HG03354 (cell line): Measurements from ENCODE around the gene SEMA3A.
"Not testable (repeated sequence)": the region's sequence is repeated elsewhere in the genome, so short reads cannot be mapped to it uniquely, and the experiment has no call there.

Experiments used
- ATAC-seq: cut with Tn5 transposase; IDR thresholded peaks from one replicate; pipeline ENCODE4 v1.9.1; 2021; ENCODE audit warnings: mild to moderate bottlenecking; ENCODE audit not compliant: unreplicated experiment, poor library complexity, severe bottlenecking

SEMA3A gene

DNA sequence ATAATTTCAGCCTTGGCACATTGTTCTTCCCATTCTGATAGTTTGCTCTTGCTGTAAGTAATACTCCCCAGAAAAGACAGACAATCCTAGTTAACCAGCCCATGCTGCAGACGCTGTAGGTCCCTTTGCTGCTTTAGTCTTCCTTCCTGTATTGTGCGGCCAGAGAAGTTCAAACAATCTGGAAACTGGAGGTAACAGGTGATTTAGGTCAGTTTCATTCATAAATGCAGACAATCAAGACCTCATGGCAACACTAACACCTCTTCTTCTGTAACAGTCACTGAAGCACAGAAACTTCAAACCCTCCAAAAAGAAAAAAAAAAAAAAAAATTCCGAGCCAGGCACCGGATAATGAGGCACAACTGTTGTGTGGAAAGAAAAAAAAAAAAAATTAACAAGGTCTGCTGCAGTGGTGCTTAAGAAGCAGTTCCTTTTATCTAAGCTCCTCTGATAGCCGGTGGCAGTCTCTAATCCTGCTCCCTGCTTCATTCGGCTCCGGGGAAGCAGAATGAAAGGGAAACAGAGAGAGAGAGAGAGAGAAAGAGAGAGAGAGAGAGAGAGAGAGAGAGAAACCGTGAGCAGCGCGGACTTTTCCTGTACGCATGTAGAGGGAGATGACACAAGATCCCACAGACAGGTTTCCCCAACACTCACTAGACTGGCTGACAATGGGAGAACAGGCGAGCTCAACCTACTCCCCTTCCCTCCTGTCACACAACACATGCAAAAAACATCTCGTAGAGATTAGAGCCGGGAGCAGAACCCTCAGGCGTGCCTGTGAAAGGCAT lies at the start of gene SEMA3A:
SEMA3A (minus strand) TSS at position 306 of the 788 bp plus-strand sequence; CDS start at position 103, 203 bp downstream.
- peak; percentile 57 for ATAC-seq

DNA sequence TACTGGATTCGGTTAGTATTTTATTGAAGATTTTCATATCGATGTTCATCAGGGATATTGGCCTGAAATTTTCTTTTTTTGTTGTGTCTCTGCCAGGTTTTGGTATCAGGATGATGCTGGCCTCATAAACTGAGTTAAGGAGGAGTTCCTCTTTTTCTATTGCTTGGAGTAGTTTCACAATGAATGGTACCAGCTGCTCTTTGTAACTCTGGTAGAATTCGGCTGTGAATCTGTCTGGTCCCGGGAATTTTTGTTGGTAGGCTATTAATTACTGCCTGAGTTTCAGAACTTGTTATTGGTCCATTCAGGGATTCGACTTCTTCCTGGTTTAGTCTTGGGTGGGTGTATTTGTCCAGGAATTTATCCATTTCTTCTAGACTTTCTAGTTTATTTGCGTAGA lies 48.4 kb upstream of the SEMA3A start:
- not testable (repeated sequence) for ATAC-seq

DNA sequence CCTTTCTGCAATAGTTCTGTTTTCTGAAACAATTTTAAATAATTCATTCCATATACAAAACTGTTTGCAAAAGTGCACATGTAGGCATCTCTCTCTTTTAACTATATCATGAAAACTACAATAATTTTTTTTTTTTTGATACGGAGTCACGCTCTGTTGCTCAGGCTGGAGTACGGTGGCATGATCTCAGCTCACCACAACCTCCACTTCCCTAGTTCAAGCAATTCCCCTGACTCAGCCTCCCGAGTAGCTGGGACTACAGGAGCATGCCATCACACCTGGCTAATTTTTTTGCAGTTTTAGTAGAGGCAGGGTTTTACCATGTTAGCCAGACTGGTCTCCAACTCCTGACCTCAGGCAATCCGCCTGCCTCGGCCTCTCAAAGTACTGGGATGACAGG lies 44.0 kb upstream of the SEMA3A start:
- ATAC-seq = no peak

DNA sequence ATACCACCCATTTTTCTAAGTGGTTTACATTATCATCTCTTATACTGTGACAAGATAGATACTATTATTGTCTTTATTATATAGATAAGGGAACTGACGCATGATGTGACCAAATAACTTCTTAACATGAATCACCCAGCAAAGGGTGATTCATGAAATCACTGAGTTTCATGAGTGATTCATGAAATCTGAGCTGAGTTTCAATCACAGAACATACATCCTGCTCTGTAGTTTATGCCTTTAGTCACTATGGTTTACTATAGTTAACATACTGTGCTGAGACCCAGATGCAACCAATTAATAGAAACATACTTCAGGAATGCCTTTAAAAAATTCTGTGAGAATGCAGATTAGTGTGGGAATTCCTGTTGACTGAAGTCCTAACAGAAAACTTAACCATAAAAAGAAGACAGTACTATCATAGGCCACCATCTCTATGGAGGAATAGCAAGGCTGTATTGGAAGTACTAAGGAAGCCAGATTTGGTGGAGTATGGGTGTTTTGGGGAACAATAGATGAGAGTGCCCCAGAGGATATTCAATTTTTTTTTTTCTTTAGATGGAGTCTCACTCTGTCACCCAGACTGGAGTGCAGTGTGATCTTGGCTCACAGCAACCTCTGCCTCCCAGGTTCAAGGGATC lies 43.1 kb upstream of the SEMA3A start:
- ATAC-seq = no peak

DNA sequence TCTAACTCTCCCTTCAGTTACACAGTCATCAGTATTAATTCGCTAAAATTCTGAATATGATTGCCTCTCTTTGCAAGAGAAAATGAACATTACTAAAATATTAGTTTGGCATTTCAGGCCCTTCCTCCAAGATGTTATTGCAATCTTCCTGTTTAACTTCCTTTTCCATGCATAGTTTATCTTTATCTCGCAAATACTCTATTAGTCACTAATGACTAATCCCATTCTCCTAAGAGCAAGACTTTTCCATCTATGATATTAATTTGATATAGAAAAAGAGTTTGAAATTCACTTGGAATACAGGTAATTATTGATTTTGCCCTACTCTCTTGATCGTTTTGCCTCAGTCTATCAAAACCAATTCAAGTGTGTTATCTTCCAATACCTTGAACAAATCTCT lies 41.8 kb upstream of the SEMA3A start:
- ATAC-seq = no peak

DNA sequence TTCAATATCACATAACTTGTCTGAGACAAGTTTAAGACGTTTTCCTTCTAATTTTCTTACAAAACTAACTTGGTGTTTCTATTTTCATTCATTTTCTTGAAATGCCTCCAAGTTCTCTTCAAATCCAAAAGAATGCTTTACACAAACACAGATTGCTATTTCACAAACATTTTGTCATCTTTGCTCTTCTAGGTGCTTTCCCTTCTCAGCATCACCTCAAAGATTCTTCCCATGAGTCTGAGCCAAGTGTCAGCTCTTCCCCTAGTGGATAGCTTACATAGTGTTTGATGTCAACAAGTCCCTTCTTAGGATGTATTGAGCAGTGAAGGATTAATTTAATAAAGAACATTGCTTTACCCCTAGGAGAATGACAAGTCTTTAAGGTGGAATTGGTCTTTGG lies 38.1 kb upstream of the SEMA3A start:
- ATAC-seq = no peak

DNA sequence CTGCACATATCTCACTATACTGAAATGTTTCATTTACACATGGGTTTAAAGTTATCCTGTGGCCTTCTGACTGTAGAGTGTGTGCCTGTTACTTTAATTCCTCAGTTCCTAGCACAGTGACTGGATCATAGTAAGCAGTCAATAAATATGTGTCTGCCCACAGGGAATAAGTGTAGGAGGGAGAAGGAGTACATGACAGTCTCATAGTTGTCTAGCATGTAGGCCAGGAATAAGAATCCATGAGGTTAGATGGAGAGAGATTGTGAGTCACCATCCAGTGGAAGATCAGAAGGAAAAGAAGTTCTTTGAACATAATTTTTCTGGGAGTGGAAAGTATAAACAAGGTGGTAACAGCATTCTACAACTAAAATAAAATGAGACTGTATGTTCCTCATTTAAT lies 36.6 kb upstream of the SEMA3A start:
- no peak for ATAC-seq

DNA sequence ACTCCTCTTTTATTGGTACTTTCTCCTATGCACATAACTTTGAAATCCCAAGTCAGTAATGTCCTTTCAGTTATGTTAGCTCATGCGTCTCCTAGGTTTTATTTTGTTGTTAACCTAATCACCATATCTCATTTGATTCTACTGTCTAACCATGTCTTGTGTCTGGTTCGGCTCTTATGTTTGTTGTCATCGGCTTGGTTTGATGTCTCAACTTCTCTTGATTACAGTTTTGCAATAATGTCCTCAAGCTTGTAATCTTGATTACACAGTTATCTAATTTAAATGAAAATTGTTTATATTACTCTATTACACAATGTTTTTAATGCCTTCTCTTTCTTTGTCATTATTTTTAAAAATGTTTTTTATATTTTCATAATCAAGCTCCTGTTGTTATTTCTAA lies 35.9 kb upstream of the SEMA3A start:
- ATAC-seq = no peak

DNA sequence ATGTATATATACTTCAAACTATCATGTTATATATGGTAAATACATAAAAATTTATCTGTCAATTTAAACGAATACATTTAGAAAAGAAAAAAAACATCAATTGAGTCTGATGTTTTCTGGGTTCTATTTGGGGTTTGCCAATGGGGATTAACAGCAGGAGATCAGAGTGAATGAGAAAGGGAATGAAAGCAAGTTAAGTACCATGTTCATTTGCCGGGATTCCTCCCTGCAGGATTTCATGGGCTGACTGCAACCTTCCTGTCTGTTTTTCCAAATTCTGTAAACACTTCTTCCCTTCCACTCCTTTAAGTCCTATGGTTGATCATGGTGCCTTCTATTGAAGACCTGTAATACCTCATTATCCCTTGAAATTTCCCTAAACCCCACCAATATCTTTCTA lies 33.9 kb upstream of the SEMA3A start:
- ATAC-seq = no peak

DNA sequence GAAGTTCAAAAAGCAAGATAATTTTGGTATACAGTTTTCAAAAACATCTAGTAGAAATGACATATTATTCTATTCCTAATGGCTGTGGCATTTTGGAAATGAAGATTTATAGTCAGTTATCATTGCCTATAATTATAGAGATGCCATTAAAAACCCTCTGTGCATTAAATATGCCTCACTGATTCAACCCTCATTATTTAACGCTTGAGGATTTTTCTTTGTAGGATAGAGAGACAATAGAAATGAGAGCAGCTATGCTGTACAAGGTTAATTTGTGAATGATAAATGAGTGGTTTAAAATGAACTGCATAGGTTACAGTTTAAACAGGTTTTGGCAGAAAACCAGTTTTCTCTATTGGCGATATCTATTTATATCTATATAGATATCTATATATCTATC lies 32.2 kb upstream of the SEMA3A start:
- ATAC-seq = no peak

DNA sequence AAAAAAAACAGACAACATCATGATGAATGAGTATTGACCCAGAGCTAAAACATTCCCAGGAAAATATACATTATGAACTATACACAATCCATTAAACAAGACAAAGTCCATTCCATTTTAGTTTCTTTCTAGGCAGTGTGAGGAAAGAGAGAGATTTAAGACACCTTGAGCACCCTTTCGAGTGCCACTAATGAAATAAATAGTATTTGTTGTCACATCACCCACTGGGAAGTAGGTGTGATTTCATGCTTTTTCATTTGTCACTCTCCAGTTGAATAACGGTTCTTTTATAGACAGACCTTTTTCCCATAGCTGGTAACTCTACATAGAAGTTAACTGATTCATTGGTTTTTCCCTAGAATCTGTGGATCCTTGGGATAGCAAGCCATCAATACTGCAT lies 29.9 kb upstream of the SEMA3A start:
- ATAC-seq = no peak

DNA sequence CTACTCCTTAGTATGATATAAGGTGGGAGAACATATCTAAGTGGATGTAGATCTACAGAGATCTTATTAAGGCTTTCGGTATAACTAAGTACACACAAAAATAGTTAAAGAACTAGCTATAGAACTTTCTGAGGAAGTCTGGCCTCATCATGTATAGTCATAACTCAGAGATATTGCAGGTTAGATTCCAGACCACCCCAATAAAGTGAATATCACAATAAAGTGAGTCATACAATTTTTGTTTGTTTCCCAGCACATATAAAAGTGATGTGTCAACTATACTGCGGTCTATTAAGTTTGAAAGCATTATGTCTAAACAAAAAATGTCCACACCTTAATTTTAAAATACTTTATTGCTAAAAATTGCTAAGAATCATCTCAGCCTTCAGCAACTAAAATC lies 24.7 kb upstream of the SEMA3A start:
- no peak for ATAC-seq

DNA sequence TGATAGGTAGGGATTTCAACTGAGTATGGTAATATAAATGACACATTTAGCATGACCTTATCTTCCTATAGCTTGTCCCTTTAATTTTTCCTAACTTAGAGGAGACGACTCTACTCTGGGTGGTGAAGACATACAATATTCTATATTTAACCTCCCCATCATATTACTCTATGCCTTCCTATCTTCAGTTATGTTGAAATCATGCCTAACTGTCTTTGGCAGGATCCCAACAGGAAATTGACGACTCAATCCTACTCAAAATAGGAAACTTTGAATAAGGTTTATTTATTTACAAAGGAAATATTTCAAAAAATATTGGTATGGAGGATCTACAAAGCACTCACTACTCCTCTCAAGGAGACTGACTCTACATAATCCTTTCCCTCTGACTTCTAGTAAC lies 24.1 kb upstream of the SEMA3A start:
- ATAC-seq = no peak

DNA sequence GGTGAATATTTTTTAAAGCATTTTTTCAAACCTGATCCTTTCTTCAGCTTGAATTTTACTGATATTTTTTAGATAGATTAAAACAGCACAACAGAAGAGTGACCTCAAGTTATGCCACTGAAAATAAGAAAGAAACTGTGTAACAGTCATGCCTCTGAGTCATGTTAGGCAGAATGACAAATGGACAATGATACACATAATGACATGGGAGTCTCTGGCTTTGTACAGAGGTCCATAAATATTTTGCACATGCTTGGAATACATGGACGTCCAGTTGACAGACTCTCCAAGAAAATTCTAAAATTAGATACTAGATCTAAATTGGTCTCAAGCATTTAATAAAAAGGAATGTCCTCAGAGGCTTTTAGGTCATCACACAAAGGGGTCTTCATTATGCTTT lies 21.9 kb upstream of the SEMA3A start:
- no peak for ATAC-seq

DNA sequence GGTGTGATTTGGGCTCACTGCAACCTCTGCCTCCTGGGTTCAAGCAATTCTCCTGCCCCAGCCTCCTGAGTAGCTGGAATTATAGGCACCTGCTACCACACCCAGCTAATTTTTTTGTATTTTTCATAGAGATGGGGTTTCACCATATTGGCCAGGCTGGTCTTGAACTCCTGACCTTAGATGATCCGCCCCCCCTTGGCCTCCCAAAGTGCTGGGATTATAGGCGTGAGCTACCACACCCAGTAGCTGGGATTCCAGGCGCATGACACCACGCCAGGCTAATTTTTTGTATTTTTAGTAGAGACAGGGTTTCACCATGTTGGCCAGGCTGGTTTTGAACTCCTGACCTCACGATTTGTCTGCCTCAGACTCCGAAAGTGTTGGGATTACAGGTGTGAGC lies 20.2 kb upstream of the SEMA3A start:
- ATAC-seq = not testable (repeated sequence)

DNA sequence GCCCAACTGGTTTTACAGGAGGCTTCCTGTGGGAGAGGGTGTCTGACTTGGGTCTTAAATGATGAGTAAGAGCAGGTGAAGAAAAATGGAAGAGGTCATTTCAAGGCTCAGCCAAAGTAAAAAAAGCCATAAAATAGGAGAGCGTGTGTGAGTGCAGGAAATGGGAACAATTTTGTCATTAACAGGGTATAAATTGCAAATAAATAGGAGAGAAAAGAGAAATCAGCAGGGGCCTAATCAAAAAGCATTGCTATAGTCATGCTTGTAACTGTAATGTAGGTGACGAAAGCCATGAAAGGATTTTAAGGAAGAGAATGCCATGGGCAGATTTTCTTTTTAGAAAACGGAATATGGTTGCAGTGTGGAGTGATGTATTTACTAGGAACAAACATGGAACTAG lies 15.7 kb upstream of the SEMA3A start:
- no peak for ATAC-seq

DNA sequence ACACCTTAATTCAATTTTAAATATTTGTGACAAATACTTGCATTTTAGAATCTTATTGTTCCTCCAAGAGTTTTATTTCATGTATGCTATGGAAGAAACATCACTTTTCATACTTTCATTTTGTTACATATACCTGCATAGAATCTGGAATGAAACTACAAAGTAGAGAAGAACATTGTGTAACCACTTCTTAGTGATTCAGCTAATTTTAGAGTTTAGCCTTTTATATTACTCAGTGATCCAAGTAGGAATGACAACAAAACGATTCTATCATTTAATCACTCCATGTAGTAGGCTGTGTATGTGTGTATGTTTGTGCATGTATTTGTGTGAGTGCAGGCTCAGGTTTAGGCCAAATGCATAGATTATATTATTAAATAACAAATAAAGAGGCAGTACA lies 14.4 kb upstream of the SEMA3A start:
- ATAC-seq = no peak

DNA sequence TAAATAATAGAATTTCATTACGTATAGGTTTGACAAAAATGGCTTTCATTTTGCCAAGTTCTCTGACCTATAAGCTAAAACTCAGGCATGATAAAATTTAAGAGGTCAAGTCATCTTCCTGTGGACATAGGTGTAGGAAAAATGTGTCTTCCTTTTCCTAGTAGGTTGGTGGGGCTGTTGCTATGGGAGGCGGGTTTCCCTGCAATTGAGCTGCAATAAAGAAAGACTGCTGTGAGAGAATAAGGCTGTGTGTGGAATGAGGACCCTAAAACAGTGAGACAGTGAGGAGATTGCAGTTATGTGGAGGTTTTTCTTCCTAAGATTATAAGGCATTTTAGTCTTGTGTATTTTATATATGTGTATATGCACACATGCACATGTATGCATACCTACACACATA lies 13.0 kb upstream of the SEMA3A start:
- ATAC-seq = no peak

DNA sequence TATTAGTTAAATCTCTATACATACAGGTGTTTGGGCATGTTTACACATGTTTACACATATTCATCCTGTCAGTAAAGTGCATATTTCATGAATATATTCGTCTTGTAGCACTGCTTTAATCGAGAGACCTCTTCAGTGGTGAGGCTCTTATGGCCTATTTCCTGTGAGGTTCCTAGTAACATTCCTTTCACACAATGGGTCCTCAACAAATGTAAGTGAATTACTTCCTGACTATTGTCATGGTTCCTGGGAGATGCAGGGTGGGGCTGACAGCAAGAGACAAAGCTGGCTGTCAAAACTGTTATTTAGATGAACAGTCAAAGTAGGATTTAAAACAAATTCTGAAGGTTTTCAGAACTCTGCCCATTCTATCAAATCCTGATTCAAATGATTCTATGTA lies 12.4 kb upstream of the SEMA3A start:
- no peak for ATAC-seq

DNA sequence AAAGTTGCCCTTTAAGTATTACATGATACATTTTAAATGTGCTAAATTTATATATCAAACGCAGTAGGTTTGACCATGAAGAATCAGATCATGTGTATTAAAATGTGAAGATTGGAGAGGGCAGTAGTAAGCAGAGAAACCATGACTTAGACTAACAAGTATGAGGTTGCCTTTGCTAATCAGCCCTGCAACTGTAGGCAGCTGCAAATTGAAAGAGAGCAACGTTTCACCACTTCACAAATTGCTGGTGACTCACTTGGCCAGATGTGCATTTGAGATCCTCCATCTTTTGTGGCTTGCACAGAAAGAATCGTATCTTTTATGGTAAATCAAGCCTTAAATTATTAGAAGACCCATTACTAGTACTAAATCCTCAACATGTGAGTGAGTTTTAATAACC lies 10.1 kb upstream of the SEMA3A start:
- no peak for ATAC-seq

DNA sequence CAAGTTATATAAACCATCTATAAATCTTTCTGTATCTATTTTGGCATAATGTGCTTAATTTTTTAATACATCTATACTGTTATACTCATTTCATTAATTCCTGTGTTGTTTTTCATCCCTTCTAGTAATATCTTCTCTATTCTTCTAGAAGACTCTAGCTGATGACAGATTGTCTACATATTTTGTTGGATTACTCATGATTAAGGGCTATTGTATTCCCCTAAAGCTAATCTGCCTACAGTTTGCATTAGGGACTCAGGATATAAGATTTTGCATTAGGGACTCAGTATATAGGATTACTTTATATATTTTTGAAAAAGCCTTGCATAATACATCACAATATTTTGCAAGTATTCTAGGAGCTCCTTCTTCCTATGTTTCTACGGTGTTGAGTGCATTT lies 8.3 kb upstream of the SEMA3A start:
- ATAC-seq = no peak

DNA sequence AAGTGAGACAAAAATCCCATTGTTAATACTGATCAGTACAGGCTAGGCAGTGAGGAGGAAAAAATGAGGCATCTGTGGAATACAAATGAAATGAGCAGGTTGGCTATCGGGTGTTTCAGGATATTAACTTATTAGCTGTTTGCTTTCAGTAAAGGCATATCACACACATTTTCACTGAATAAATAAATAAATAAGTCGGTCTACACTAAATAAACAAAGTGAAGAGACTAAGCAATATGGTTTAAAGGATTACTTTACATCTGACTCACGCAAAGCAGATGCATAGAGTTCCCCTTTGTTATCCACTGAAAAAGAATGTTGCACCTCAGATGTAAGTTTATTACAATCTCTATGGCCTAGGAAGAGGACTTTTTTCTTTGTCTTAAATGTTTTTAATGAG lies 6.3 kb upstream of the SEMA3A start:
- no peak for ATAC-seq
